ENCODE data around the gene RPRD1B. TPM values are rescaled to one million over a fixed set of nuclear protein-coding genes. Genes with fewer than 3 reads are reported as not detected.

Gene RPRD1B
- total and polyA plus RNA-seq, 2 of the 13 experiments (the other 11 are each of a cell fraction or from before 2014, with no cell fraction given) = 31.1 to 41.5 TPM

DNA sequence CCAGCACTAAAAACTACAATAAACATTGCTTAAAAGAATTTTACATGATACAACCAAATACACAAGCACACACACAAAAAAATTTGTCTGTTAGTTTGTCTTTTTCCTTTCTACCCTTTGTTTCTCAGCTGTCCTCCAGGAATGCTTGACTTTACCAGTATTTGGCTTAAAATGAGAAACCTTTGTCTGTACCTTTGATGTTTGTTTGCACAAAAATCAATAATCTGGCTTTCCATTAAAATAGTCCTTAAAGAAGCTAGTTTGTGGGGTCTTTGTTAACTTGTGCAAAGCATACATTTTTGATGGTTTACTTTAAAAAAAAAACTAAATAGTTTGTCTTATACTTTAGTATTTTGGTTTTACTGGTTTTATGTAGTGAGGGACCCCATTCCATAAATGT, 49.3 kb downstream of the RPRD1B start (continued):
- TF ChIP-seq ZSCAN9 (CRISPR knock-in tag; IDR thresholded peaks at IDR 0.05; ENCODE audit: borderline replicate concordance) (0 out of 2 replicates have a peak, but pooled peaks have one; percentile 53), PCBP2 (optimal IDR thresholded peaks at IDR 0.05; ENCODE audit: low read depth, low read length, poor library complexity, severe bottlenecking) (no peak), AGO2 (optimal IDR thresholded peaks at IDR 0.05; ENCODE audit: low read depth, low read length) (no peak), ZNF468 (CRISPR knock-in tag; IDR thresholded peaks at IDR 0.05) (no peak), ETV6 (CRISPR knock-in tag; conservative IDR thresholded peaks at IDR 0.05) (no peak), FLYWCH1 (CRISPR knock-in tag; IDR thresholded peaks at IDR 0.05) (no peak), SRF (IDR thresholded peaks at IDR 0.05; ENCODE audit: low read depth, low read length) (no peak), KDM1A (CRISPR knock-in tag; IDR thresholded peaks at IDR 0.05) (0 out of 2 replicates have a peak, but pooled peaks have one; percentile 30), POGZ (CRISPR knock-in tag; IDR thresholded peaks at IDR 0.05) (peak; percentile 76), FOXA3 (CRISPR knock-in tag; IDR thresholded peaks at IDR 0.05) (peak; percentile 92), MEIS1 (CRISPR knock-in tag; IDR thresholded peaks at IDR 0.05; ENCODE audit: borderline replicate concordance) (no peak), HNF4A (CRISPR knock-in tag; IDR thresholded peaks at IDR 0.05) (peak; percentile 72), EP300 (IDR thresholded peaks at IDR 0.05; ENCODE audit: low read depth in 2 of 2, low read length in 2 of 2) (peak; percentile 45 to 93; a peak in 2 of 4 replicates), EP300 (CRISPR knock-in tag; IDR thresholded peaks at IDR 0.05; ENCODE audit: borderline replicate concordance) (peak; percentile 54; the same call in 1 of the 2 replicates), GATAD2A (CRISPR knock-in tag; IDR thresholded peaks at IDR 0.05) (peak; percentile 99), HDAC2 (CRISPR knock-in tag; IDR thresholded peaks at IDR 0.05) (peak; percentile 87), ZNF12 (CRISPR knock-in tag; IDR thresholded peaks at IDR 0.05) (peak; percentile 58; the same call in 1 of the 2 replicates)
- TF ChIP-seq, protein P1, sequence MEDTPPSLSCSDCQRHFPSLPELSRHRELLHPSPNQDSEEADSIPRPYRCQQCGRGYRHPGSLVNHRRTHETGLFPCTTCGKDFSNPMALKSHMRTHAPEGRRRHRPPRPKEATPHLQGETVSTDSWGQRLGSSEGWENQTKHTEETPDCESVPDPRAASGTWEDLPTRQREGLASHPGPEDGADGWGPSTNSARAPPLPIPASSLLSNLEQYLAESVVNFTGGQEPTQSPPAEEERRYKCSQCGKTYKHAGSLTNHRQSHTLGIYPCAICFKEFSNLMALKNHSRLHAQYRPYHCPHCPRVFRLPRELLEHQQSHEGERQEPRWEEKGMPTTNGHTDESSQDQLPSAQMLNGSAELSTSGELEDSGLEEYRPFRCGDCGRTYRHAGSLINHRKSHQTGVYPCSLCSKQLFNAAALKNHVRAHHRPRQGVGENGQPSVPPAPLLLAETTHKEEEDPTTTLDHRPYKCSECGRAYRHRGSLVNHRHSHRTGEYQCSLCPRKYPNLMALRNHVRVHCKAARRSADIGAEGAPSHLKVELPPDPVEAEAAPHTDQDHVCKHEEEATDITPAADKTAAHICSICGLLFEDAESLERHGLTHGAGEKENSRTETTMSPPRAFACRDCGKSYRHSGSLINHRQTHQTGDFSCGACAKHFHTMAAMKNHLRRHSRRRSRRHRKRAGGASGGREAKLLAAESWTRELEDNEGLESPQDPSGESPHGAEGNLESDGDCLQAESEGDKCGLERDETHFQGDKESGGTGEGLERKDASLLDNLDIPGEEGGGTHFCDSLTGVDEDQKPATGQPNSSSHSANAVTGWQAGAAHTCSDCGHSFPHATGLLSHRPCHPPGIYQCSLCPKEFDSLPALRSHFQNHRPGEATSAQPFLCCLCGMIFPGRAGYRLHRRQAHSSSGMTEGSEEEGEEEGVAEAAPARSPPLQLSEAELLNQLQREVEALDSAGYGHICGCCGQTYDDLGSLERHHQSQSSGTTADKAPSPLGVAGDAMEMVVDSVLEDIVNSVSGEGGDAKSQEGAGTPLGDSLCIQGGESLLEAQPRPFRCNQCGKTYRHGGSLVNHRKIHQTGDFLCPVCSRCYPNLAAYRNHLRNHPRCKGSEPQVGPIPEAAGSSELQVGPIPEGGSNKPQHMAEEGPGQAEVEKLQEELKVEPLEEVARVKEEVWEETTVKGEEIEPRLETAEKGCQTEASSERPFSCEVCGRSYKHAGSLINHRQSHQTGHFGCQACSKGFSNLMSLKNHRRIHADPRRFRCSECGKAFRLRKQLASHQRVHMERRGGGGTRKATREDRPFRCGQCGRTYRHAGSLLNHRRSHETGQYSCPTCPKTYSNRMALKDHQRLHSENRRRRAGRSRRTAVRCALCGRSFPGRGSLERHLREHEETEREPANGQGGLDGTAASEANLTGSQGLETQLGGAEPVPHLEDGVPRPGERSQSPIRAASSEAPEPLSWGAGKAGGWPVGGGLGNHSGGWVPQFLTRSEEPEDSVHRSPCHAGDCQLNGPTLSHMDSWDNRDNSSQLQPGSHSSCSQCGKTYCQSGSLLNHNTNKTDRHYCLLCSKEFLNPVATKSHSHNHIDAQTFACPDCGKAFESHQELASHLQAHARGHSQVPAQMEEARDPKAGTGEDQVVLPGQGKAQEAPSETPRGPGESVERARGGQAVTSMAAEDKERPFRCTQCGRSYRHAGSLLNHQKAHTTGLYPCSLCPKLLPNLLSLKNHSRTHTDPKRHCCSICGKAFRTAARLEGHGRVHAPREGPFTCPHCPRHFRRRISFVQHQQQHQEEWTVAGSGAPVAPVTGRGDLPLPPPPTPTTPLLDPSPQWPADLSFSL (CRISPR knock-in tag; IDR thresholded peaks at IDR 0.05) = peak; percentile 94
- TF ChIP-seq, protein P2, sequence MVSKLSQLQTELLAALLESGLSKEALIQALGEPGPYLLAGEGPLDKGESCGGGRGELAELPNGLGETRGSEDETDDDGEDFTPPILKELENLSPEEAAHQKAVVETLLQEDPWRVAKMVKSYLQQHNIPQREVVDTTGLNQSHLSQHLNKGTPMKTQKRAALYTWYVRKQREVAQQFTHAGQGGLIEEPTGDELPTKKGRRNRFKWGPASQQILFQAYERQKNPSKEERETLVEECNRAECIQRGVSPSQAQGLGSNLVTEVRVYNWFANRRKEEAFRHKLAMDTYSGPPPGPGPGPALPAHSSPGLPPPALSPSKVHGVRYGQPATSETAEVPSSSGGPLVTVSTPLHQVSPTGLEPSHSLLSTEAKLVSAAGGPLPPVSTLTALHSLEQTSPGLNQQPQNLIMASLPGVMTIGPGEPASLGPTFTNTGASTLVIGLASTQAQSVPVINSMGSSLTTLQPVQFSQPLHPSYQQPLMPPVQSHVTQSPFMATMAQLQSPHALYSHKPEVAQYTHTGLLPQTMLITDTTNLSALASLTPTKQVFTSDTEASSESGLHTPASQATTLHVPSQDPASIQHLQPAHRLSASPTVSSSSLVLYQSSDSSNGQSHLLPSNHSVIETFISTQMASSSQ (IDR thresholded peaks at IDR 0.05; ENCODE audit: low read depth) = peak; percentile 64
- TF ChIP-seq, protein P2 (CRISPR knock-in tag; IDR thresholded peaks at IDR 0.05; ENCODE audit: borderline replicate concordance) = peak; percentile 26; the same call in 1 of the 2 replicates
- TF ChIP-seq, protein P3, sequence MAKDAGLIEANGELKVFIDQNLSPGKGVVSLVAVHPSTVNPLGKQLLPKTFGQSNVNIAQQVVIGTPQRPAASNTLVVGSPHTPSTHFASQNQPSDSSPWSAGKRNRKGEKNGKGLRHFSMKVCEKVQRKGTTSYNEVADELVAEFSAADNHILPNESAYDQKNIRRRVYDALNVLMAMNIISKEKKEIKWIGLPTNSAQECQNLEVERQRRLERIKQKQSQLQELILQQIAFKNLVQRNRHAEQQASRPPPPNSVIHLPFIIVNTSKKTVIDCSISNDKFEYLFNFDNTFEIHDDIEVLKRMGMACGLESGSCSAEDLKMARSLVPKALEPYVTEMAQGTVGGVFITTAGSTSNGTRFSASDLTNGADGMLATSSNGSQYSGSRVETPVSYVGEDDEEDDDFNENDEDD (CRISPR knock-in tag; IDR thresholded peaks at IDR 0.05; ENCODE audit: borderline replicate concordance) = no peak
